Superior temporal gyrus (tissue), 1 donor: ENCODE measurements around the gene HHATL.

Experiments
- DNase-seq: peaks from one replicate; pipeline ENCODE4 v3.0.0-alpha.2; 2016; ENCODE audit errors: extremely low spot score

HHATL gene

GRCh38 chr3:42712688-42713372, 10.2 kb upstream of the HHATL start:
- DNase-seq, result peak; percentile 10

- no peak for DNase-seq
These were observed 9.7 kb upstream of the HHATL start for GRCh38 chr3:42712344-42712648.

GRCh38 chr3:42711491-42712343, 9.1 kb upstream of the HHATL start:
- no peak for DNase-seq

GRCh38 chr3:42710323-42711021, 7.9 kb upstream of the HHATL start:
- DNase-seq, result no peak

GRCh38 chr3:42709621-42710020, 7.0 kb upstream of the HHATL start:
- DNase-seq, result no peak

- DNase-seq, result no peak
These were observed 6.1 kb upstream of the HHATL start for GRCh38 chr3:42708611-42709151.

GRCh38 chr3:42707620-42708355, 5.2 kb upstream of the HHATL start:
- no peak for DNase-seq

GRCh38 chr3:42706721-42707619, 4.4 kb upstream of the HHATL start:
- peak; percentile 11 for DNase-seq

GRCh38 chr3:42705962-42706585, 3.5 kb upstream of the HHATL start:
- no peak for DNase-seq

- DNase-seq, result no peak
These were observed 2.6 kb upstream of the HHATL start for GRCh38 chr3:42705058-42705767.

- no peak for DNase-seq
These were observed 1.7 kb upstream of the HHATL start for GRCh38 chr3:42704136-42704841.

- no peak for DNase-seq
These were observed 1.1 kb upstream of the HHATL start for GRCh38 chr3:42703695-42704025.

- peak; percentile 40 for DNase-seq
These were observed 540 bp upstream of the HHATL start for GRCh38 chr3:42702982-42703694.

GRCh38 chr3:42701371-42702065, 1.1 kb downstream of the HHATL start:
- peak; percentile 88 for DNase-seq

GRCh38 chr3:42700366-42701288, 2.0 kb downstream of the HHATL start:
- peak; percentile 23 for DNase-seq

GRCh38 chr3:42699511-42699971, 3.1 kb downstream of the HHATL start:
- no peak for DNase-seq

- no peak for DNase-seq
These were observed 3.7 kb downstream of the HHATL start for GRCh38 chr3:42698911-42699230.
